Kidney epithelial cell (primary cell): ENCODE data around the gene CTRL. TPM values are rescaled to one million over a fixed set of nuclear protein-coding genes. Genes with fewer than 3 reads are reported as not detected.

Experiments
- DNase-seq: peaks from one replicate; pipeline ENCODE4 v3.0.0-alpha.2; 2010; ENCODE audit warnings: low read depth
- H3K27me3 ChIP-seq: 2 replicates; pipeline ENCODE4 v1.6.0; 2011; ENCODE audit warnings: low read length; ENCODE audit not compliant: control insufficient read depth, insufficient read depth
- H3K36me3 ChIP-seq: 2 replicates; pipeline ENCODE4 v1.5.1; 2011; ENCODE audit warnings: low read length; ENCODE audit not compliant: control insufficient read depth, insufficient read depth
- H3K4me3 ChIP-seq: 2 replicates; pipeline ENCODE4 v1.5.1; 2011; ENCODE audit warnings: low read depth, mild to moderate bottlenecking, control low read depth, low read length
- total RNA-seq: library from RNA; depleted of rRNA; stranded (reverse); fragments of >200 nt; gene quantifications from 2 replicates; pipeline ENCODE4 v1.2.3, GENCODE V29; 2015
- TF ChIP-seq, protein P1 (sequence below): IDR thresholded peaks from 2 replicates; pipeline ENCODE4 v1.5.1; 2011; ENCODE audit warnings: mild to moderate bottlenecking, moderate library complexity, low read length, control low read depth, inconsistent platforms; ENCODE audit not compliant: insufficient read depth, poor library complexity, severe bottlenecking

The CTRL gene
- total RNA-seq, 1 donor from 2014 or later, result not detected

DNA sequence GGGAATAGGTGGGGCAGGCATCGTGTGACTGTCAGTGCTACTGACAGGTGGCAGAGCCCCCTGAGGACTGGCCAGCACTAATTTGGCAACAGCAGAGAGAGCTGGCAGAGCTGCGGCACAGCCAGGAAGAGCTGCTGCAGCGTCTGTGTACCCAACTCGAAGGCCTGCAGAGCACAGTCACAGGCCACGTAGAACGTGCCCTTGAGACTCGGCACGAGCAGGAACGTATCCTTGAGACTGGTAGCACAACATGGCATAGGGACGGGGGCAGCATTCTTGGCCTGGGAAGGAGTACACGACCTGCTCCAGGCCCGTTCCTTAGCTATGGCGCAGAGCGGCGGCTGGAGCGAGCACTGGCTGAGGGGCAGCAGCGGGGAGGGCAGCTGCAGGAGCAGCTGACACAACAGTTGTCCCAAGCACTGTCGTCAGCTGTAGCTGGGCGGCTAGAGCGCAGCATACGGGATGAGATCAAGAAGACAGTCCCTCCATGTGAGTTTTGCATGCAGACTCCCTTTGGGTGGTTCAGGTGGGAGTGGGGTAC is 50.0 kb downstream of the CTRL start:
- no peak for DNase-seq
- H3K27me3 ChIP-seq, result no peaks in the 10 kb centered on the region
- no peak overlapping the region for H3K4me3 ChIP-seq
- H3K36me3 ChIP-seq, result peaks cover 4% of the 10 kb centered on the region
- TF ChIP-seq, protein P1, sequence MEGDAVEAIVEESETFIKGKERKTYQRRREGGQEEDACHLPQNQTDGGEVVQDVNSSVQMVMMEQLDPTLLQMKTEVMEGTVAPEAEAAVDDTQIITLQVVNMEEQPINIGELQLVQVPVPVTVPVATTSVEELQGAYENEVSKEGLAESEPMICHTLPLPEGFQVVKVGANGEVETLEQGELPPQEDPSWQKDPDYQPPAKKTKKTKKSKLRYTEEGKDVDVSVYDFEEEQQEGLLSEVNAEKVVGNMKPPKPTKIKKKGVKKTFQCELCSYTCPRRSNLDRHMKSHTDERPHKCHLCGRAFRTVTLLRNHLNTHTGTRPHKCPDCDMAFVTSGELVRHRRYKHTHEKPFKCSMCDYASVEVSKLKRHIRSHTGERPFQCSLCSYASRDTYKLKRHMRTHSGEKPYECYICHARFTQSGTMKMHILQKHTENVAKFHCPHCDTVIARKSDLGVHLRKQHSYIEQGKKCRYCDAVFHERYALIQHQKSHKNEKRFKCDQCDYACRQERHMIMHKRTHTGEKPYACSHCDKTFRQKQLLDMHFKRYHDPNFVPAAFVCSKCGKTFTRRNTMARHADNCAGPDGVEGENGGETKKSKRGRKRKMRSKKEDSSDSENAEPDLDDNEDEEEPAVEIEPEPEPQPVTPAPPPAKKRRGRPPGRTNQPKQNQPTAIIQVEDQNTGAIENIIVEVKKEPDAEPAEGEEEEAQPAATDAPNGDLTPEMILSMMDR, result no peak

DNA sequence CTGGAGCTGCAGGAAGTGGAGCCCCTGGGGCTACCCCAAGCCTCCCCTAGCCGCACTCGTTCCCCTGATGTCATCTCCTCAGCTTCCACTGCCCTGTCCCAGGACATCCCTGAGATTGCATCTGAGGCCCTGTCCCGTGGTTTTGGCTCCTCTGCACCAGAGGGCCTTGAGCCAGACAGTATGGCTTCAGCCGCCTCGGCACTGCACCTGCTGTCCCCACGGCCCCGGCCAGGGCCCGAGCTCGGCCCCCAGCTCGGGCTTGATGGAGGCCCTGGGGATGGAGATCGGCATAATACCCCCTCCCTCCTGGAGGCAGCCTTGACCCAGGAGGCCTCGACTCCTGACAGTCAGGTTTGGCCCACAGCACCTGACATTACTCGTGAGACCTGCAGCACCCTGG is 51.1 kb downstream of the CTRL start:
- Histone ChIP-seq H3K4me3 (no peak overlapping the region), H3K36me3 (peaks cover 4% of the 10 kb centered on the region), H3K27me3 (no peaks in the 10 kb centered on the region)
- DNase-seq, result no peak
- TF ChIP-seq, protein P1, result no peak

DNA sequence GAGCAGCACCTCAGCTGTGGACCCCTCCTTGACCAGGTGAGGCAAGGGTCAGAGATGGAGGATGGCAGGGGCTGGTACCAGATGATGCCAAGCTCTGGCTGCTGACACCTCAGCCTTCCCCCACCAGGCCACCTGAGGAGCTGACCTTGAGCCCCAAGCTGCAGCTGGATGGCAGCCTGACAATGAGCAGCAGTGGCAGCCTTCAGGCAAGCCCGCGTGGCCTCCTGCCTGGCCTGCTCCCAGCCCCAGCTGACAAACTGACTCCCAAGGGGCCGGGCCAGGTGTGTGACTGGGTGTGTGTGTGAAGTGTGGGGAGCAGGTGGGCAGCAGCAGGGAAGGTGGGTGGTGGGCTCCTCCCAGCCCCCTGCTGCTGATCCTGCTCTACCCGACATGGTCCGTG is 51.7 kb downstream of the CTRL start:
- no peak for DNase-seq
- H3K4me3 ChIP-seq, result no peak overlapping the region
- TF ChIP-seq, protein P1, result no peak
- peaks cover 4% of the 10 kb centered on the region for H3K36me3 ChIP-seq
- H3K27me3 ChIP-seq, result no peaks in the 10 kb centered on the region

Other genes starting within 250 kb of the CTRL start
- gene GFOD2, start 212.5 kb downstream of the CTRL start, total RNA-seq, result 19.3 and 21.9 TPM in 2 replicates
- gene RANBP10, start 125.3 kb downstream of the CTRL start, total RNA-seq, result 11.0 and 12.5 TPM in 2 replicates
- 0.62 and 0.63 TPM in 2 replicates for gene TSNAXIP1, start 125.0 kb downstream of the CTRL start, total RNA-seq
- 38.3 and 44.0 TPM in 2 replicates for gene THAP11, start 89.5 kb downstream of the CTRL start, total RNA-seq
- gene NUTF2, start 84.9 kb downstream of the CTRL start, total RNA-seq, result 156 and 287 TPM in 2 replicates
- 30.3 and 45.5 TPM in 2 replicates for gene CENPT, start 84.2 kb downstream of the CTRL start, total RNA-seq
- gene EDC4, start 58.8 kb downstream of the CTRL start, total RNA-seq, result 48.4 and 60.5 TPM in 2 replicates
- gene NRN1L, start 47.0 kb downstream of the CTRL start, total RNA-seq, result 1.1 and 2.9 TPM in 2 replicates
- gene PSKH1, start 38.6 kb downstream of the CTRL start, total RNA-seq, result 20.9 and 21.6 TPM in 2 replicates
- gene PSMB10, start 5.0 kb upstream of the CTRL start, total RNA-seq, result 33.9 and 36.6 TPM in 2 replicates
- gene LCAT, start 12.3 kb upstream of the CTRL start, total RNA-seq, result 3.7 and 5.5 TPM in 2 replicates
- 35.4 and 36.6 TPM in 2 replicates for gene SLC12A4, start 36.8 kb upstream of the CTRL start, total RNA-seq
- gene DPEP3, start 48.6 kb upstream of the CTRL start, total RNA-seq, result not detected in 2 replicates
- gene DPEP2, start 67.6 kb upstream of the CTRL start, total RNA-seq, result not detected in 2 replicates
- not detected in 2 replicates for gene DPEP2NB, start 84.0 kb upstream of the CTRL start, total RNA-seq
- gene DDX28, start 91.4 kb upstream of the CTRL start, total RNA-seq, result 10.6 and 11.4 TPM in 2 replicates
- 14.8 and 24.8 TPM in 2 replicates for gene DUS2, start 91.4 kb upstream of the CTRL start, total RNA-seq
- gene NFATC3, start 153.5 kb upstream of the CTRL start, total RNA-seq, result 15.2 and 21.7 TPM in 2 replicates